PC-3 (cell line): ENCODE measurements around the gene RPSA. TPM values are rescaled to one million over a fixed set of nuclear protein-coding genes. Genes with fewer than 3 reads are reported as not detected.

Experiments
- ATAC-seq: fragments of 200-7000 bp; cut with Tn5 transposase; 2 replicates; pipeline ENCODE4 v1.9.1; 2020; ENCODE audit warnings: mild to moderate bottlenecking, moderate library complexity
- BruUV-seq: library from RNA; stranded (reverse); fragments of 400-500 nt; replicated peaks from 2 replicates; lab custom pipeline; 2021; lab: Mats Ljungman, UMichigan
- CTCF ChIA-PET: fragments of 300-600 bp; sonication (Branson Sonifier 250); formaldehyde crosslinking; loops from one replicate; lab custom pipeline; 2022; ENCODE audit warnings: antibody characterized with exemption; lab: Charles Lee
- POLR2A ChIA-PET: fragments of 300-600 bp; sonication (Branson Sonifier 250); formaldehyde crosslinking; loops from one replicate; lab custom pipeline; 2022; ENCODE audit warnings: antibody characterized with exemption; ENCODE audit not compliant: unreplicated experiment; lab: Charles Lee
- DNase-seq: peaks from one replicate; pipeline ENCODE4 v3.0.0-alpha.2; 2015
- H2AFZ ChIP-seq: fragments of 300-600 bp; sonication (generic); 2 replicates; pipeline ENCODE4 v1.6.0; 2016; ENCODE audit warnings: antibody characterized with exemption, low read length
- H3F3A ChIP-seq: fragments of 300-600 bp; sonication (generic); one replicate; pipeline ENCODE4 v1.6.0; 2017; ENCODE audit warnings: antibody characterized with exemption, low read length, control low read depth, mild to moderate bottlenecking; ENCODE audit not compliant: unreplicated experiment
- H3K27ac ChIP-seq: fragments of 300-600 bp; sonication (generic); 2 replicates; pipeline ENCODE4 v1.5.1; 2016; ENCODE audit warnings: mild to moderate bottlenecking, low read length
- H3K27me3 ChIP-seq: fragments of 300-600 bp; sonication (generic); 2 replicates; pipeline ENCODE4 v1.6.1; 2016; ENCODE audit warnings: low read length, mixed read lengths
- H3K36me3 ChIP-seq: fragments of 300-600 bp; sonication (generic); 2 replicates; pipeline ENCODE4 v1.6.1; 2016; ENCODE audit warnings: low read depth, mixed run types, low read length, mixed read lengths
- H3K4me1 ChIP-seq: fragments of 300-600 bp; sonication (generic); 2 replicates; pipeline ENCODE4 v1.5.1; 2016; ENCODE audit warnings: low read length; ENCODE audit not compliant: insufficient read depth
- H3K4me2 ChIP-seq: fragments of 300-600 bp; sonication (generic); 2 replicates; pipeline ENCODE4 v1.6.0; 2016; ENCODE audit warnings: low read length
- H3K4me3 ChIP-seq: fragments of 300-600 bp; sonication (generic); 2 replicates; pipeline ENCODE4 v1.5.1; 2016; ENCODE audit warnings: mild to moderate bottlenecking, low read length, mixed read lengths
- H3K79me2 ChIP-seq: fragments of 300-600 bp; sonication (generic); 2 replicates; pipeline ENCODE4 v1.6.1; 2017; ENCODE audit warnings: low read length, mixed read lengths
- H3K9ac ChIP-seq: fragments of 300-600 bp; sonication (generic); 2 replicates; pipeline ENCODE4 v1.6.0; 2016; ENCODE audit warnings: mild to moderate bottlenecking, low read length
- H3K9me2 ChIP-seq: fragments of 300-600 bp; sonication (generic); replicated peaks from 2 replicates; pipeline ENCODE4 v1.6.1; 2016; ENCODE audit warnings: mixed run types, low read length, mixed read lengths
- H3K9me3 ChIP-seq: fragments of 300-600 bp; sonication (generic); 2 replicates; pipeline ENCODE4 v1.6.1; 2016; ENCODE audit warnings: low read length, mixed read lengths
- H4K20me1 ChIP-seq: fragments of 300-600 bp; sonication (generic); 2 replicates; pipeline ENCODE4 v1.6.1; 2016; ENCODE audit warnings: low read length, mixed read lengths
- EZH2 ChIP-seq: fragments of 300-600 bp; sonication (generic); IDR thresholded peaks from one replicate; pipeline ENCODE4 v1.6.1; 2017; ENCODE audit warnings: antibody characterized with exemption, mild to moderate bottlenecking, low read length; ENCODE audit not compliant: unreplicated experiment
- EZH2phosphoT487 ChIP-seq: fragments of 300-600 bp; sonication (generic); IDR thresholded peaks from 2 replicates; pipeline ENCODE4 v1.6.1; 2018; ENCODE audit warnings: mild to moderate bottlenecking, antibody characterized with exemption, low read length, borderline replicate concordance
- intact Hi-C: fragments of 100-400 bp; cut with micrococcal nuclease; formaldehyde crosslinking; loops from 2 replicates; pipeline ENCODE4 v1.9.0; 2023
- total RNA-seq: library from RNA; depleted of rRNA; stranded (reverse); fragments of >200 nt; gene quantifications from 2 replicates; pipeline ENCODE4 v1.2.3, GENCODE V29; 2014
- TF ChIP-seq, protein P1 (sequence below): fragments of 300-600 bp; sonication (generic); conservative IDR thresholded peaks from 2 replicates; pipeline ENCODE4 v1.5.1; 2017; ENCODE audit warnings: antibody characterized with exemption, low read depth, mild to moderate bottlenecking, low read length

The RPSA gene
- total RNA-seq, 1 experiment from 2014 or later = 2,722 TPM

DNA sequence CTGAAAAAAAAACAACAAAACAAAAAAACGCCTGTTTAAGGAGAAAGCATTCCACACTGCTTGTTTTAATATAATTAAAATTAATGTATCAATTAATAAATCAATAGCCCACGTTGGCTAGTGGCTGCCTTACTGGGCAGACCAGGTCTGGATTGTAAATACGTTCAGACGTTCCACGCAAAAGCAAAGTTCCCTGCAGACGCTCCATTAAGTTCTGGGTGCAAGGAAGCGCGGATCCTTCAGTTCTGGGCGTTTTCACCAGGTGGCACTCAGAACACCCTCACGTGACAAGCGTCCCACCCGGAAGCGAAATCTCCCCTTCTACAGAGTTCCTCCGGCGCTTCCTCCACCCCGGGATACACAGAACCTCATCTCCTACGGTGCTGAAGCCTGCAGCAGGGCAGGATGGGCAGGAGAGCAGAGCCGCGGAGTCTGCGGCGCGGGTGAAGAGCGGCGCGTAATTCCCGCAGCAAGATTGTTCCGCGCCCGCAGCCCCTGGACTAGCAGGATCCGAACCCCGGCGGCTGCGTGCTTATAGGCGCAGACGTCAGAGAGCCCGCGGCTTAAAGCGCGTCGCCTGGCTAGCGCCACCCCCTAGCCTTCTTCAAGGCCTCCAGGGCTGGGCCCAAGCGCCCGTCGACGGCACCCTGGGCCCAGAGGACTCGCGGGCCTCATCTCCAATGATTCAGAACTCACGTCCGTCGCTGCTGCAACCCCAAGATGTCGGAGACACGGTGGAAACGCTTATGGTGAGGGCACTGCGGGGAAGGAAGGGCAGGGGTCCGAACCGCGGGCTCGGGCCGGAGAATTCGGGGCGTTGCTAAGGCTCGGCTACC lies 23.3 kb upstream of the RPSA start, which contains the start of gene SLC25A38:
Gene SLC25A38, plus strand, starts transcription at position 326 of the 836 bp plus-strand sequence. Its CDS starts 355 bp downstream, at position 681.
- Histone ChIP-seq H3K27ac (peak within 1 kb of the TSS; percentile 66), H3F3A (no peaks in the 10 kb centered on the region), H3K4me3 (peak within 1 kb of the TSS; percentile 73), H2AFZ (peak within 1 kb of the TSS; percentile 82), H3K4me1 (peaks cover 23% of the 10 kb centered on the region), H3K79me2 (peaks cover 41% of the 10 kb centered on the region), H3K9me3 (no peaks in the 10 kb centered on the region), H3K9me2 (no peaks in the 10 kb centered on the region), H3K36me3 (no peaks in the 10 kb centered on the region), H3K9ac (peak within 1 kb of the TSS; percentile 83), H3K4me2 (peak within 1 kb of the TSS; percentile 96), H3K27me3 (no peaks in the 10 kb centered on the region), H4K20me1 (peaks cover 39% of the 10 kb centered on the region)
- DNase-seq (peak; percentile 84), ATAC-seq (peak; percentile 81)
- intact Hi-C loops = loop anchor here (5.0 to 10.0 kb wide), 3 partner anchors 176 to 1248 kb away; partner anchors contain the start of genes ACAA1 and MYD88
- TF ChIP-seq, protein P1, sequence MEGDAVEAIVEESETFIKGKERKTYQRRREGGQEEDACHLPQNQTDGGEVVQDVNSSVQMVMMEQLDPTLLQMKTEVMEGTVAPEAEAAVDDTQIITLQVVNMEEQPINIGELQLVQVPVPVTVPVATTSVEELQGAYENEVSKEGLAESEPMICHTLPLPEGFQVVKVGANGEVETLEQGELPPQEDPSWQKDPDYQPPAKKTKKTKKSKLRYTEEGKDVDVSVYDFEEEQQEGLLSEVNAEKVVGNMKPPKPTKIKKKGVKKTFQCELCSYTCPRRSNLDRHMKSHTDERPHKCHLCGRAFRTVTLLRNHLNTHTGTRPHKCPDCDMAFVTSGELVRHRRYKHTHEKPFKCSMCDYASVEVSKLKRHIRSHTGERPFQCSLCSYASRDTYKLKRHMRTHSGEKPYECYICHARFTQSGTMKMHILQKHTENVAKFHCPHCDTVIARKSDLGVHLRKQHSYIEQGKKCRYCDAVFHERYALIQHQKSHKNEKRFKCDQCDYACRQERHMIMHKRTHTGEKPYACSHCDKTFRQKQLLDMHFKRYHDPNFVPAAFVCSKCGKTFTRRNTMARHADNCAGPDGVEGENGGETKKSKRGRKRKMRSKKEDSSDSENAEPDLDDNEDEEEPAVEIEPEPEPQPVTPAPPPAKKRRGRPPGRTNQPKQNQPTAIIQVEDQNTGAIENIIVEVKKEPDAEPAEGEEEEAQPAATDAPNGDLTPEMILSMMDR = peak; percentile 28; the same call in 1 of the 2 replicates
- TF ChIP-seq EZH2phosphoT487 = no peak
- BruUV-seq = TSS peak; percentile 72
- CTCF ChIA-PET = no interaction called here
- POLR2A ChIA-PET = no interaction called here

DNA sequence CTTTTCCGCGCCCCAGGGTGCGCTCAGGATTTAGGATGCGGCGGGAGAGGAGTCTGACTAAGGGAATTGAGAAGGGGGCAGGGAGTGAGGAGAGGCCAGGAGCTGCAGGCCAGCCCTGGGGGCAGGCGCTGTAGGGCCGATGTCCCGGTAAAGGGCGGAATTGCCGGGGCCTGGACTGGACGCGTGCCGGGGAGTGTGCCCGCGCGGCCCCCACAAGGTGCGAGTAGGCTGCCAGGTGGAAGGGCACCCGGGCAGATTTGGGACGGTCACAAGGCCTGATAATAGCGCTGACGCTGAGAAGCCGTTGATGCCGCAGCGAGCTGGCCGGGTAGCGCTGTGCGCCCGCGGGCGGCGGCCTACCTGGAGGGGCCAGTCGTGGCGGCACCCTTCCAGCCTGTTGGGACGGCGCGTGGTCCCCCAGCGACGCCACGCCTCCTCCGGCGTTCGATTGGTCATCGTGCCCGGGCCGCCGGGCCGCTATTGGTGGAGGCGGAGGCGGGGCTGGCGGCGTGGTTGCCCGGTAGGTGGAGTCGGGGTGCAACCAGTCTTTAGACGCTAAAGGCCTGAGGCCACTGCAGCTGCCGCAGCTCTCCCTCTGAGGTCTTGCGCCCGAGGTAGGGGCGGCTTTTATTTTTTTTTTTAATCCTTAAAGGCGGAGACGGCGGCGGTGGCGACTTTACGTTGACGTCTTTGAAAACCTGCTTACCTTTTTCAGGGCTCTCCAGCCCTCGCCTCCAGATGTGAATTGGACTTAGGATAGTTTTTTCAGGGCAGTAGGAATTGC lies 22.4 kb upstream of the RPSA start:
- Histone ChIP-seq H3K27ac (peak overlapping the region; percentile 66), H3K4me1 (peaks cover 23% of the 10 kb centered on the region), H3K27me3 (no peaks in the 10 kb centered on the region), H3K4me2 (peak overlapping the region; percentile 96), H2AFZ (peak overlapping the region; percentile 82), H3K9me3 (no peaks in the 10 kb centered on the region), H3K36me3 (no peaks in the 10 kb centered on the region), H3F3A (no peaks in the 10 kb centered on the region), H3K9ac (peak overlapping the region; percentile 83), H3K4me3 (peak overlapping the region; percentile 73), H3K9me2 (no peaks in the 10 kb centered on the region), H4K20me1 (peaks cover 44% of the 10 kb centered on the region), H3K79me2 (peaks cover 49% of the 10 kb centered on the region)
- CTCF ChIA-PET = interaction anchor here (0.6 kb wide), 1 partner anchor 59 kb away, joined by 5 read pairs; no protein-coding TSS in a partner anchor
- BruUV-seq = no TSS peak
- intact Hi-C loops = loop anchor here (1.0 to 10.0 kb wide), 4 partner anchors 22 to 1249 kb away; partner anchors contain the start of genes ACAA1, MYD88 and RPSA
- peak; percentile 96 for DNase-seq
- POLR2A ChIA-PET = interaction anchor here (0.6 kb wide), 1 partner anchor 158 kb away, joined by 3 read pairs; no protein-coding TSS in a partner anchor
- TF ChIP-seq, protein P1 = no peak
- TF ChIP-seq EZH2phosphoT487 (no peak), EZH2 (no peak)
- ATAC-seq = peak; percentile 83
